CD4-positive, alpha-beta T cell treated with Interleukin-2 at 100 ng/mL for 4 hours (primary cell): Measurements from ENCODE around the gene TARS3.
A peak's percentile ranks its signal among the peaks of the same experiment; 100 is the strongest.
"Not testable (repeated sequence)": the region's sequence is repeated elsewhere in the genome, so short reads cannot be mapped to it uniquely, and the experiment has no call there.

ENCODE experiments used
- DNase-seq: peaks from one replicate; pipeline ENCODE4 v3.0.0-alpha.2; 2020; ENCODE audit warnings: low spot score

TARS3 gene

GRCh38 chr15:101654624-101655337 is 69.5 kb downstream of the TARS3 start:
- peak; percentile 22 for DNase-seq

GRCh38 chr15:101654171-101654570 is 70.1 kb downstream of the TARS3 start:
- DNase-seq, result no peak

GRCh38 chr15:101652786-101653430 is 71.4 kb downstream of the TARS3 start:
- DNase-seq, result no peak

GRCh38 chr15:101652098-101652785 is 72.0 kb downstream of the TARS3 start, which contains the start of gene TM2D3:
TM2D3 (minus strand) TSS chr15:101652381; CDS start chr15:101652361, 20 bp downstream.
- peak; percentile 94 for DNase-seq

- no peak for DNase-seq
These were observed 72.6 kb downstream of the TARS3 start for GRCh38 chr15:101651554-101652097.

GRCh38 chr15:101650145-101650544 is 74.1 kb downstream of the TARS3 start:
- no peak for DNase-seq

- DNase-seq, result no peak
These were observed 75.9 kb downstream of the TARS3 start for GRCh38 chr15:101648356-101648755.

- no peak for DNase-seq
These were observed 77.0 kb downstream of the TARS3 start for GRCh38 chr15:101647251-101647650.

GRCh38 chr15:101646672-101647071 is 77.6 kb downstream of the TARS3 start:
- no peak for DNase-seq

GRCh38 chr15:101642361-101642760 is 81.9 kb downstream of the TARS3 start:
- DNase-seq, result no peak

- peak; percentile 58 for DNase-seq
These were observed 82.4 kb downstream of the TARS3 start for GRCh38 chr15:101641894-101642293.

GRCh38 chr15:101641129-101641764 is 83.0 kb downstream of the TARS3 start:
- DNase-seq, result peak; percentile 80

- no peak for DNase-seq
These were observed 84.6 kb downstream of the TARS3 start for GRCh38 chr15:101639667-101640066.

- DNase-seq, result no peak
These were observed 86.4 kb downstream of the TARS3 start for GRCh38 chr15:101637919-101638318.

- no peak for DNase-seq
These were observed 86.8 kb downstream of the TARS3 start for GRCh38 chr15:101637516-101637915.

- no peak for DNase-seq
These were observed 87.2 kb downstream of the TARS3 start for GRCh38 chr15:101637038-101637437.

- DNase-seq, result no peak
These were observed 88.1 kb downstream of the TARS3 start for GRCh38 chr15:101635944-101636727.

- no peak for DNase-seq
These were observed 90.9 kb downstream of the TARS3 start for GRCh38 chr15:101633356-101633755.

GRCh38 chr15:101626729-101627128 is 97.5 kb downstream of the TARS3 start:
- DNase-seq, result not testable (repeated sequence)

GRCh38 chr15:101625980-101626379 is 98.3 kb downstream of the TARS3 start:
- DNase-seq, result no peak

- no peak for DNase-seq
These were observed 99.1 kb downstream of the TARS3 start for GRCh38 chr15:101625184-101625583.
